ENCODE results near the gene FAM216B.
"Not testable (repeated sequence)": the region's sequence is repeated elsewhere in the genome, so short reads cannot be mapped to it uniquely, and the experiment has no call there.

FAM216B gene

DNA sequence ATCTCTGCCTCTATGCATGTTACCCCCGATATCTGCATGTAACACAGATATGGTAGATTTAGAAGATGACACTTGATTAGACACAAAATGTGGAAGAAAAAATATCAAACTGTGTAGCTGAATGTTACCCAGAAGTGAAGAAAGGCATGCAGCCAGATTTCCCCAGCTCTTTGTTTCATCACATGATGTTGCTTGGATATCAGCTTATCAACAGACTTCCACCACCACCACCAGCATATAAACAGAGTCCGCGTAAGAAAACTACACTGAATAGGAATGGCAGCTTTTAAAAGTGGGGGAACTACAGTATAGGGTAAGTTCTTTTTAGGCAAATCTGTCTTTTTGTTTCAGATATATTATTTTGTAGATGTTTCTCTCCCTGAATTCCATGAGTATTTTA lies at the start of gene FAM216B:
FAM216B (plus strand) TSS at position 233 of the 400 bp plus-strand sequence. CDS start 2,484 bp downstream, outside the sequence.
- DNase-seq (ENCODE audit: low read depth, low spot score): no peak

DNA sequence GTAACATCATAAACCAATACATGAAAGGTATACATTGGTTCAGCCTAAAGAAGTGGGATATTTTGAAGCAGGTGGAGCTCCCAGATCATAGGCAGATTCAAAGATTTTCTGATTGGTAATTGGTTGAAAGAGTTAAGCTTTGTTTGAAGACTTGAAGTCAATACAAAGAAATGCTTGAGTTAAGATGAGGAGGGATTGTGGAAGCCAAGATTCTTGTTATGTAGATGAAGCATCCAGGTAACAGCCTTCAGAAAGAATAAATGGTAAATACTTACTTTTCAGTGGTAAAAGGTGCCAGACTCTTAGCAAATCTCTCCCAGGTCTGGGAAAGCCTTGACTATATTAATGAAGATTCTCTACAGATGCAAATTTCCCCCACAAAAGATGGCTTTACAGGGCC lies 49.3 kb upstream of the FAM216B start:
- no peak for DNase-seq (ENCODE audit: low read depth, low spot score)

DNA sequence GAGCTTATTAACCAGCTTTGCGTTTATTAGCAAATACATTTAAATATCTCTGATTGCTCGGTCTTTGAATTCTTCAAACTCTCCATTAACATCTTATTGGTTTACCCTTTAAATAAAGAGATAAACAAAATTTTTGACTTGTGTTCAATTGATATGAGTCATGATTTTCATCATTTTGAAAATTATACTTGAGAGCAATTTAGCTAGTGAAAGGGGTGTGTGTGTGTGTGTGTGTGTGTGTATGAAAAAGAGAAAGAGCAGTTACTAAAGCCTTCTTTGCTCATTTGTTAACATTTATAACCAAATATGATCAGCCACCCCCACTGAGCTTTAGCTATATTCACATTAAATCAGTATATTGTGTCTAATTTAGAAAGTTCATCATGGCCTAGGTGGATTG lies 48.3 kb upstream of the FAM216B start:
- no peak for DNase-seq (ENCODE audit: low read depth, low spot score)

DNA sequence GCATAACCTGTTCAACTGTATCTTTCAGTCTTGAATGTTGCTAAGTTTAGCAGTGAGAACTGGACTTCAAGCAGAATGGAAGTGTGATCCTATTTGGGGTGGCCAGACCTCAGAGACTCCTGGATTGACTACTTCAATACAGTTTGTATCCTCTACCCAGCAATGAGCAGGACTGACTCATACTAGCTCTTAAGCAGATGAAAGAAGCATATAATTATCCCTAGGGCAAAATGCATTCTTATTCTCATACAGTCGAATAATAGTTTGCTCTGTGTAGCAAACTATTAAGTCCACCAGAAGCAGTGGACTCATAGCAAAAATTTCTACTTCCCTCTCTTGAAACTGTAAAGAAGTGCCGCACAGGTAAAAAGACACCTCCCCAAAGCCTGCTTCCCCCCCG lies 46.4 kb upstream of the FAM216B start:
- no peak for DNase-seq (ENCODE audit: low read depth, low spot score)

DNA sequence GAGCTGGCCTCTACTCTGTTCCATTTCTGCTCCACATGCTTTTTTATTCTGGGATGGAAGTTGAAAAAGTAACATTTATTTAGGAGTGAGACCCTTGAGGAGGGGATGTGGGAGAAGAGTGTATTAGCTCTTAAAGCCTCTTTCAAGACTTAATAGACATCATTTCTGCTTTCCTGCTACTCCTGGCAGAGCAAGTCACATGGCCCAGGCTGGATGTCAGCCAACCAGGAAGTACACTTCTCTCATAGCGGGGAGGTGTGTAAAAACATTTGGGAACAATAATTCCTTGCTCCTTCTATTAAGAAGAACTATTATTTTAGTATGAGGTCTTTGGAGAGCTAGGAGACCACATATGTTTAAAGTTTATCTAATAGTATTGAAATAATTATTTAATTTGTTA lies 40.6 kb upstream of the FAM216B start:
- DNase-seq (ENCODE audit: low read depth, low spot score): no peak

DNA sequence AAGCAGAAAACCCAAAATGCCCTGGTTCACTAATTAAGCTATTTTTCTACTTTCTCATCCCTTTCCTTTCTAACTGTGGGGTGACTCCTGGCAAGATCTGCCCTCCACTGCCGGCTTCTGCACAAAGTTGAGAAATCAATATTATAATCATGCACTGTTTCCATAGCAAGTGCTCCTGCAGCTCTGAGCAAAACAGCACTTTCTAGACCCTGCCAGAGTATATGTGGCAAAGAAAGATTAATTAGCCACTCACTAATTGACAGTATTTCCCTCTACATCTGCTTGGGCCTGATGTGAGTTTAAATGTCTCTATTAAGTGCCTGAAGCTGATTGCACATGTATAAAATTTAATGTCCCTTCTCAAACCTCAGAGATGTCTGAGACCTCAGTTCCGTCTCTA lies 39.5 kb upstream of the FAM216B start:
- no peak for DNase-seq (ENCODE audit: low read depth, low spot score)

DNA sequence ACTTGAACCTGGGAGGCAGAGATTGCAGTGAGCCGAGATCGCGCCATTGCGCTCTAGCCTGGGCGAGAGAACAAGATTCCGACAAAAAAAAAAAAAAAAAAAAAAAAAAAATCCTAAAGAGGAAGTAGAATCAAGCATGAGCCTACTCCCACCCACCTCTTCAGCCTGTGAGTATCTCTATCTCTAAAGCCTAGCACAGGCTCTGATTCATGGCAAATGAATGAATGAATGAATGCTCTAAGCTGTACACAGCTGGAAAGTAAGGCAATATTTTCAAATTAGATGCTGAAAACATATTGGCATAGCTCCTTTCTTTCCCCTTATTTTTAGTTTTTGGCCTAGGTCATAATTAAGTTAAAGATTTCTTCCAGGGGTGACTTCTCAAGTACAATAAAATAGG lies 35.7 kb upstream of the FAM216B start:
- no peak for DNase-seq (ENCODE audit: low read depth, low spot score)

DNA sequence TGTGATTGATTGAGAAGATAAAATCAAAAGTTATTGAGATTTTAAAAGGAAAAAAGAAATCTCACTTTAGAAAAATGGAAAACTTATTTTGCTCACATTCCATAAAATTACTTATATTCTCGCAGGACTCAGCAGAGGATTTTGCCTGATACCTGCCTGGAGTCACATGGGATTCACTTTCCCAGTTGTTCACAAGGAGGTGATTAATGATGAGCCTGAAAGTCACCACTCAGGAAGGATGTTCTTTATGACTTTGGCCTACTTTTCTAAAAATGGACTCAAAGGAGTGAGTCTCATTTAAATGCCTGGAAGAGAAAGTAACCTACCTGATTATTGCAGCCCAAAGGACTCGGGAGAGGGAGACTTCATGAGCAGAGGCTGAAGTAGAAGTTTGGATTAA lies 34.5 kb upstream of the FAM216B start:
- no peak for DNase-seq (ENCODE audit: low read depth, low spot score)

- DNase-seq (ENCODE audit: low read depth, low spot score): peak; percentile 82
These were observed 33.9 kb upstream of the FAM216B start for GRCh38 chr13:42747399-42747873.

DNA sequence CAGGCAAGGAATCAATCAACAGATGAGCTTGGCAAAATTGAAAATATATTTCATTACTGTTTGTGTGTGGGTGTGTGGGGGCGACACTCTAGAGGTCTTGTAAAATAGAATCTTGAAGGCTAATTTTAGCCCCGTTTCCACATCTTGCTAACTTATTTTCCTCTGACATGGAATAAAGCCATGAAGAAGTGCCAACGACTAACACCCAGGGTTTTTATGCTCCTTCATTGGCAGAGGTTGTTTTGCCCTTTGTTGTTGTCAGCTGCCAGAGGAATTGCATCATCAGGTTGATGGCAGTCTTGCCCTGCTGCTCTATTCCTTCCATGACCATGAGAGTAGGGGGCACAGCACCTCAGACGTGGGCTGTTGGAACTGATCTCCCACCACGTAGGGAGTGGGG lies 30.6 kb upstream of the FAM216B start:
- no peak for DNase-seq (ENCODE audit: low read depth, low spot score)

DNA sequence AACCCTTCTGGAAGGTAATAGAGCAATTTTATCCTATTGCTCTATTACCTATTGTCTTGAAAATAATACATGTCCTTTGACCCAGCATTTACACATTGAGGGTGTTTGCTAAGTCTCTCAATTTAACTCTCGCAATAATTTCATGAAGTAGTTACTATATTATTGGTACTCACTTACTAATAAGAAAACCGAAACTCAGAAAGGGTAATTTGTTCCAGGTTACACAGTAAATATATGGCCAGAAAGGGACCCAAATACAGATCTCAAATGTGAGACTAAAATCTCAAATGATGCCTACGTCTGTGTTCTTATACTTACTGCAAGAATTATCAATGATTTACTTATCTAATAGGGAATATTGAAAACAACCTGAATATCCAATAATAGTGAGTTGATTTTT lies 29.7 kb upstream of the FAM216B start:
- no peak for DNase-seq (ENCODE audit: low read depth, low spot score)

- no peak for DNase-seq (ENCODE audit: low read depth, low spot score)
These were observed 28.7 kb upstream of the FAM216B start for GRCh38 chr13:42752731-42753130.

DNA sequence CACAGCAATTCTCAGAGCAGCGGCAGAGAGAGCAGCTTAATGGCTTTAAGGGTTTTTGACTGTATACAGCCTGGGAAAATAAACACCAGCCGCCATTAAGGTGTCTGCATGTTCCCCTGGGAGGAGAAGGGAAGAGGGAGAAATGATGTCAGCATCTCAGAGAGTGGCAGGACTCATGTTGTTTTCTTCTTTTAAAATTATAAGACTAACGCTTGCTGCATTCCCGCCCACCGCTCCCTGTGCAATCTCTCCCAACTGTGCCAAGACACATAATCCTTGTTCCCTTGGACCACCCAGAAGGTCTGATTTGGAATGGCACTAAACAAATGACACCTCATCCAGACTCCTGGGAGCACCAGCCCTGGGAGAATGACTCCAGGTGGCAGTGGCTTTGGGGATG lies 27.7 kb upstream of the FAM216B start:
- no peak for DNase-seq (ENCODE audit: low read depth, low spot score)

DNA sequence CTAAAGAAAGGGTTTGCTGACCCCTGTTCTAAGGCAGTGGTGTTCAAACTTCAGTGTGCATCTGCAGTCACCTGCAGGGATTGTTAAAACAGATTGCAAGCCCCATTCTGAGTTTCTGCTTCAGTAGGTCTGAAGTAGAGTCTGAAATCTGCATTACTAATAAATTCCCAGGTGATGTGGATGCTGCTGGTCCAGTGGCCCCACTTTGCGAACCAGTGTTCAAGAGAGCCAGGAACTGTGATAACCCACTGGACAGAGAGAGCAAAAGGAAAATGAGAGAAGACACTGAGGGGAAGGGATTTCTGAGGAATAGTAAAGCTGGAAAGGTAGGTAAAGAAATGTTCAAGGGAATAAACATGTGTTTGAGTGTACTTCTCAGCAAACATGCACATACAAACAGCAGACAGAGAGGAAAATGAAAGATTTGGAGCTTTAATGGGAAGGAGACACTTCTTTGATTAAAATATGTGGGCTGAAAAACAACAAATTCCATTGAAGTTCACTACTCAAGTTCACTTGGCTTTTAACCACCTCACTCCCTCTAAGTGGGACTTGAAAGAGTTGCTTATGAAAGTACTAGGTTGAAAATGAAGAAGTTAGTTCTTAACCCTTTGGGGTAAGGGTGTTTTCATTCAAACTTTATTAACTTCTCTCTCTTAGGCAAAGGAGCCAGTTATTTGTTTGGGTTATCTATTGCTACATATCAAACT lies 26.4 kb upstream of the FAM216B start:
- no peak for DNase-seq (ENCODE audit: low read depth, low spot score)

GRCh38 chr13:42757678-42758420 lies 23.5 kb upstream of the FAM216B start:
- DNase-seq (ENCODE audit: low read depth, low spot score): no peak

- no peak for DNase-seq (ENCODE audit: low read depth, low spot score)
These were observed 22.9 kb upstream of the FAM216B start for GRCh38 chr13:42758515-42758914.

- no peak for DNase-seq (ENCODE audit: low read depth, low spot score)
These were observed 20.4 kb upstream of the FAM216B start for GRCh38 chr13:42760951-42761350.

DNA sequence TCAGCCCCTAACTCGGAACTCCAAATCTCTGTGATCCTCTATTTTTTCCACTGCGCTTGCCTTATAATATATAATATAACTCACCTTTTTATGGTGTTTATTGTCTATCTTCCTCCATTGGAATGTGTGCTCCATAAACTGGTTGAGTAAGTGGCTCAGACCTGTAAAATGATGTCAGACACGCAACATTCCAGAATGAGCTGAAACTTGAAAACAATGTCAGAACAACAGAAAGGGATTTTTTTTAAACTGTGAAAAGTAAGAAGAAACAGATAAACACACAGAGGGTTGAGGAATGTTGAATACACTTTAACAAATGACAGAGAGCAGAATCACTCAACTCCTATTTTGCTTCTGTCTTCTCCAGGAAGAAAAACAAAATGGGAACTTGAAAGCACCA lies 19.1 kb upstream of the FAM216B start:
- no peak for DNase-seq (ENCODE audit: low read depth, low spot score)

GRCh38 chr13:42762917-42763316 lies 18.5 kb upstream of the FAM216B start:
- DNase-seq (ENCODE audit: low read depth, low spot score): no peak

DNA sequence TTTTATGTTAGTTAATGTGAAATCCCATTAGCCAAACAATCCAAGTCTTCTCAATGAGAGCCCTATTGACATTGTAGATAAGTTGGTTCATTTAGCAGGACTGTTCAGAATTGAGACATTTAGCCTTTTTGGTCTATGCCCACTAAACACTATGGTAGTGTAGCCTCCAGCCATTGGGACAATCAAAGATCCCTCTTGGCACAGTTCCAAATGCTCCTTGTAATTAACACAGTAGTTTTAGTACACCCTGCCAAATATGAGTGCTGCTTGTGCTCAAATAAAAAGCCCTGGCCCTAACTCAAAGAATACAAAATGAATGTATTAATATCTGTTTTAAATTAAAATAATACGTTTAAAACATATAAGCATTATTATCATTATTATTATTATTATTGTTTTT lies 15.4 kb upstream of the FAM216B start:
- DNase-seq (ENCODE audit: low read depth, low spot score): no peak

GRCh38 chr13:42769650-42770049 lies 11.7 kb upstream of the FAM216B start:
- DNase-seq (ENCODE audit: low read depth, low spot score): no peak

DNA sequence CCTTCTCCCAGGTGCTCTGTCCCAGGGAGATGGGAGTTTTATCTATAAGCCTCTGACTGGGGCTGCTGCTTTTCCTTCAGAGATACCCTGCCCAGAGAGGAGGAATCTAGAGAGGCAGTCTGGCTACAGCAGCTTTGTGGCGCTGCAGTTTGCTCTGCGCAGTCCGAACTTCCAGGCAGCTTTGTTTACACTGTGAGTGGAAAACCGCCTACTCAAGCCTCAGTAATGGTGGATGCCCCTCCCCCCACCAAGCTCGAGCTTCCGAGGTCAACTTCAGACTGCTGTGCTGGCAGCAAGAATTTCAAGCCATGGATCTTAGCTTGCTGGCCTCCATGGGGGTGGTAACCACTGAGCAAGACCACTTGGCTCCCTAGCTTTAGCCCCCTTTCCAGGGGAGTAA lies 4.8 kb upstream of the FAM216B start:
- not testable (repeated sequence) for DNase-seq (ENCODE audit: low read depth, low spot score)

DNA sequence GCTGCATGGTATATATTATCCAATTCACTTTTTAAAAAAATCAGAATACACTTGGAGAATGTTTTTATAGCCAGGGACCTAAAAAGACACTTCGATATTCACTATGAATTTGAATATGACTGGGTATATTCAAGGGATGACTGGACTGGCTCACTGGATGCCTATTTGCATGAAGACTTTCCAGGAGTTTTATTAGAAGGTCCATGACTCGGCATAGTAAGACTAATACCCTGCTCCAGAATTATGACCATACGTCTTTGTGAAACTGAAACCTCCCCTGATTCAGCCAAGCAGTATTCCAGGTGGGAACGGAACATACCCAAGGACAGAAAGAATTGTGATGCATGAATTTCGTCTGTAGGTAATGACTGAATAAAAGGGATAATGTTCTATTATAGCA lies 3.9 kb upstream of the FAM216B start:
- DNase-seq (ENCODE audit: low read depth, low spot score): no peak
